Thyroid gland (tissue), 4 donors: Measurements from ENCODE around the gene SNAP47. TPM values are rescaled to one million over a fixed set of nuclear protein-coding genes. Genes with fewer than 3 reads are reported as not detected.
"Not testable (repeated sequence)": the region's sequence is repeated elsewhere in the genome, so short reads cannot be mapped to it uniquely, and the experiment has no call there.

Experiments used
- DNase-seq, 2 donors: peaks; one replicate each; pipeline ENCODE4 v3.0.0-alpha.2; 2019
- H3K27ac ChIP-seq, 3 donors: fragments of 200-600 bp; sonication (generic); 1 replicate in 2 of 3; 2 replicates in 1 of 3; pipeline ENCODE4 v1.5.1; 2016 to 2019; ENCODE audit warnings: mild to moderate bottlenecking in 1 of 3, moderate library complexity in 1 of 3
- H3K27me3 ChIP-seq: fragments of 200-600 bp; sonication (generic); one replicate; pipeline ENCODE4 v1.5.1; 2019
- H3K36me3 ChIP-seq, 2 donors: fragments of 200-600 bp; sonication (generic); one replicate each; pipeline ENCODE4 v1.5.1; 2016 to 2019
- H3K4me1 ChIP-seq, 2 donors: fragments of 200-600 bp; sonication (generic); one replicate each; pipeline ENCODE4 v1.5.1; 2017 to 2019
- H3K4me3 ChIP-seq, 3 donors: fragments of 200-600 bp; sonication (generic); replicated peaks in 1 of 3; 1 replicate in 2 of 3; 2 replicates in 1 of 3; pipeline ENCODE4 v1.5.1; 2016; ENCODE audit warnings: mild to moderate bottlenecking in 1 of 3
- H3K9me3 ChIP-seq: fragments of 200-600 bp; sonication (generic); one replicate; pipeline ENCODE4 v1.5.1; 2017
- CTCF ChIP-seq, 6 experiments: fragments of 200-600 bp in 3 of 6; fragments of 450-650 bp in 3 of 6; sonication (generic) in 3 of 6; IDR thresholded peaks; one replicate each; pipeline ENCODE4 v1.5.1; 2016 to 2019; ENCODE audit warnings: antibody characterized with exemption in 6 of 6, mild to moderate bottlenecking in 2 of 6, inconsistent platforms in 1 of 6, moderate library complexity in 1 of 6
- POLR2A ChIP-seq, 2 donors: fragments of 450-650 bp; IDR thresholded peaks; one replicate each; pipeline ENCODE4 v1.6.1; 2017; ENCODE audit warnings: antibody characterized with exemption in 2 of 2, mild to moderate bottlenecking in 2 of 2, moderate library complexity in 1 of 2
- WGBS, 2 donors: methylation state at CpG; one replicate each; pipeline ENCODE4 v1.1.5; 2017; 5-methylcytosine and 5-hydroxymethylcytosine counted together
- intact Hi-C: fragments of 100-400 bp; cut with DNase I; formaldehyde crosslinking; loops from one replicate; pipeline ENCODE4 v1.15.1; 2023
- total RNA-seq, 4 donors: library from RNA; depleted of rRNA; stranded (reverse); fragments of >200 nt; gene quantifications; one replicate each; pipeline ENCODE4 v1.2.3, GENCODE V29; 2016

SNAP47 gene
- total RNA-seq = 10 to 100 TPM; 50.4 to 72.6 (median 65.0) TPM

GRCh38 chr1:227734856-227735538 is at the start of gene SNAP47, which contains the start of gene JMJD4:
Gene SNAP47 (plus strand): TSS chr1:227735435. CDS start chr1:227747737, 12,302 bp downstream.
Gene JMJD4 (minus strand): TSS chr1:227735302. CDS start chr1:227735273, 29 bp downstream.
- H3K4me3 ChIP-seq = peak within 1 kb of the TSS; percentile 84 to 97 (median 89)
- H3K27ac ChIP-seq = peak within 1 kb of the TSS; percentile 69 to 84 (median 80)
- TF ChIP-seq POLR2A (IDR thresholded peaks at IDR 0.05) = peak in 1 of 2 donors; percentile 84
- peak in 2 of 6 experiments; percentile 10 to 36 for TF ChIP-seq CTCF (IDR thresholded peaks at IDR 0.05)
- WGBS, 2 donors = 0 to 2% methylated on average over 20 to 30 of the region's 83 CpGs
- no peaks in the 10 kb centered on the region for H3K27me3 ChIP-seq
- intact Hi-C loops = loop anchor here (10.0 kb wide), 1 partner anchor 370 kb away; the partner anchor contains the start of genes C1orf35 and MRPL55
- peaks cover 26 to 28% of the 10 kb centered on the region in 2 donors for H3K4me1 ChIP-seq
- no peaks in the 10 kb centered on the region for H3K9me3 ChIP-seq
- peaks cover 6 to 7% of the 10 kb centered on the region in 2 donors for H3K36me3 ChIP-seq
- DNase-seq = peak; percentile 92 to 93

GRCh38 chr1:227685807-227686206 is 49.4 kb upstream of the SNAP47 start:
- DNase-seq = no peak
- H3K4me1 ChIP-seq = no peaks in the 10 kb centered on the region
- H3K36me3 ChIP-seq = no peaks in the 10 kb centered on the region
- no peak overlapping the region for H3K27ac ChIP-seq
- intact Hi-C loops = no loop called here
- H3K27me3 ChIP-seq = no peaks in the 10 kb centered on the region
- no peak overlapping the region for H3K4me3 ChIP-seq
- WGBS, 2 donors = 85 to 86% methylated on average over 8 of the region's 8 CpGs
- no peaks in the 10 kb centered on the region for H3K9me3 ChIP-seq
- TF ChIP-seq POLR2A (IDR thresholded peaks at IDR 0.05) (no peak), CTCF (IDR thresholded peaks at IDR 0.05) (no peak)

GRCh38 chr1:227697321-227697864 is 37.8 kb upstream of the SNAP47 start:
- DNase-seq = no peak
- Histone ChIP-seq H3K4me3 (no peak overlapping the region), H3K36me3 (no peaks in the 10 kb centered on the region), H3K4me1 (no peaks in the 10 kb centered on the region), H3K9me3 (no peaks in the 10 kb centered on the region), H3K27ac (no peak overlapping the region), H3K27me3 (no peaks in the 10 kb centered on the region)
- intact Hi-C loops = no loop called here
- TF ChIP-seq POLR2A (IDR thresholded peaks at IDR 0.05) (no peak), CTCF (IDR thresholded peaks at IDR 0.05) (no peak)
- WGBS, 2 donors = 87 to 93% methylated on average over 3 of the region's 3 CpGs

- WGBS, 2 donors = 91% methylated on average over 1 of the region's 1 CpG
- H3K4me1 ChIP-seq, H3K36me3 ChIP-seq, intact Hi-C loops, H3K9me3 ChIP-seq, H3K27ac ChIP-seq, DNase-seq, H3K4me3 ChIP-seq, H3K27me3 ChIP-seq: not testable (repeated sequence)
Measured at GRCh38 chr1:227701631-227702030, 33.6 kb upstream of the SNAP47 start.

- no peaks in the 10 kb centered on the region for H3K9me3 ChIP-seq
- WGBS, 2 donors = 55 to 74% methylated on average over 1 of the region's 1 CpG
- no peaks in the 10 kb centered on the region for H3K27me3 ChIP-seq
- H3K36me3 ChIP-seq = no peaks in the 10 kb centered on the region
- intact Hi-C loops = no loop called here
- no peak overlapping the region for H3K4me3 ChIP-seq
- TF ChIP-seq CTCF (IDR thresholded peaks at IDR 0.05) (no peak), POLR2A (IDR thresholded peaks at IDR 0.05) (no peak)
- no peaks in the 10 kb centered on the region for H3K4me1 ChIP-seq
- DNase-seq = no peak
- no peak overlapping the region for H3K27ac ChIP-seq
Measured at GRCh38 chr1:227707846-227708245, 27.4 kb upstream of the SNAP47 start.
